Activated T-cell treated with anti-CD3 and anti-CD28 coated beads, Interleukin-2, amount 50 U/mL, for 4 hours (primary cell): ENCODE results near the gene RECQL5. TPM values are rescaled to one million over a fixed set of nuclear protein-coding genes. Genes with fewer than 3 reads are reported as not detected.
"Not testable (repeated sequence)": the region's sequence is repeated elsewhere in the genome, so short reads cannot be mapped to it uniquely, and the experiment has no call there.

Source experiments
- ATAC-seq, 2 donors: fragments of 200-7000 bp; cut with Tn5 transposase; one replicate each; pipeline ENCODE4 v1.10.0; 2021
- DNase-seq: peaks from one replicate; pipeline ENCODE4 v3.0.0-alpha.2; 2020
- H3K27me3 Mint-ChIP-seq: one replicate; pipeline ENCODE4 v1.8.0; 2021; ENCODE audit warnings: low read depth, mixed read lengths
- H3K36me3 Mint-ChIP-seq: one replicate; pipeline ENCODE4 v1.8.0; 2022; ENCODE audit warnings: mixed read lengths; ENCODE audit not compliant: insufficient read depth
- H3K4me1 Mint-ChIP-seq: one replicate; pipeline ENCODE4 v1.8.0; 2021; ENCODE audit warnings: low read depth, mixed read lengths
- H3K4me3 Mint-ChIP-seq: one replicate; pipeline ENCODE4 v1.8.0; 2021; ENCODE audit warnings: mild to moderate bottlenecking, moderate library complexity, mixed read lengths
- H3K9me3 Mint-ChIP-seq: one replicate; pipeline ENCODE4 v1.8.0; 2021; ENCODE audit warnings: mixed read lengths
- total RNA-seq, 3 donors: library from RNA; stranded (reverse); gene quantifications; one replicate each; pipeline ENCODE4 v1.2.1, GENCODE V29; 2021

RECQL5 gene
- total RNA-seq, 3 donors from 2014 or later: 20.7 to 26.1 (median 21.8) TPM

- H3K9me3 Mint-ChIP-seq: no peaks in the 10 kb centered on the region
- H3K27me3 Mint-ChIP-seq: no peaks in the 10 kb centered on the region
- ATAC-seq: no peak
- no peaks in the 10 kb centered on the region for H3K36me3 Mint-ChIP-seq
- no peak for DNase-seq
- peaks cover 3% of the 10 kb centered on the region for H3K4me1 Mint-ChIP-seq
- H3K4me3 Mint-ChIP-seq: no peak overlapping the region
Measured at GRCh38 chr17:75595920-75596313, 71.0 kb downstream of the RECQL5 start.

DNA sequence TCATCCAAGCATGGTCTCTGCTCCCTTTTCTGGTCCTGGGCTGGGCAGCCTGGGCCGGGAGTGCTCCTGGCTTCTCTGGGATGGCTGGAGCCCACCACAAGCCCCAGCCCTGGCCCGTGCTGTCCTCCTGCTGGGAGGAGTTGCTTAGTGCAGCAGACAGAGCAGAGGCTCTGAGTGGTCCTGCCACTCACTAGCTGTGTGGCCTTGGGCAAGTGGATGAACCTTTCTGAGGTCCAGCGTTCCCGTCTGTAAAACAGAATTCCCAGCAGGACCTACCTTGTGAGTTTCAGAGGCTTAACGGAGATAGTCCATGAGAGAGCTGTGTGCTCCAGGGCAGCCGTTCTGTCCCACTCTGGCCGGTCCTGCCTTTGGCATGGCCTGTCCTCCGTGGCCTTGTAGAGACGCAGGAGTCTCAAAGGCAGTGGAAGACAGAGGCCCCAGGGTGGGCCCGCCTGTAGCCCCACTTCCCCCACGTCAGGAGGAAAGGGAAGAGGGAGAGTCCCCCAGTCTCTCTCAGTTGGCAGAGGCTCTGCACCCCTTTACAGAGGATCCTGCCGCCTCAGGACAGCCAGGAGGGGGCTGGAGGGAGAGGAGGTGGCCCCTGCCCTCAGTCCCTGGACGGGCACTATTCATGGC lies 71.6 kb downstream of the RECQL5 start:
- no peak overlapping the region for H3K4me3 Mint-ChIP-seq
- no peaks in the 10 kb centered on the region for H3K27me3 Mint-ChIP-seq
- H3K36me3 Mint-ChIP-seq: no peaks in the 10 kb centered on the region
- ATAC-seq (no peak), DNase-seq (no peak)
- H3K9me3 Mint-ChIP-seq: no peaks in the 10 kb centered on the region
- peaks cover 6% of the 10 kb centered on the region for H3K4me1 Mint-ChIP-seq

DNA sequence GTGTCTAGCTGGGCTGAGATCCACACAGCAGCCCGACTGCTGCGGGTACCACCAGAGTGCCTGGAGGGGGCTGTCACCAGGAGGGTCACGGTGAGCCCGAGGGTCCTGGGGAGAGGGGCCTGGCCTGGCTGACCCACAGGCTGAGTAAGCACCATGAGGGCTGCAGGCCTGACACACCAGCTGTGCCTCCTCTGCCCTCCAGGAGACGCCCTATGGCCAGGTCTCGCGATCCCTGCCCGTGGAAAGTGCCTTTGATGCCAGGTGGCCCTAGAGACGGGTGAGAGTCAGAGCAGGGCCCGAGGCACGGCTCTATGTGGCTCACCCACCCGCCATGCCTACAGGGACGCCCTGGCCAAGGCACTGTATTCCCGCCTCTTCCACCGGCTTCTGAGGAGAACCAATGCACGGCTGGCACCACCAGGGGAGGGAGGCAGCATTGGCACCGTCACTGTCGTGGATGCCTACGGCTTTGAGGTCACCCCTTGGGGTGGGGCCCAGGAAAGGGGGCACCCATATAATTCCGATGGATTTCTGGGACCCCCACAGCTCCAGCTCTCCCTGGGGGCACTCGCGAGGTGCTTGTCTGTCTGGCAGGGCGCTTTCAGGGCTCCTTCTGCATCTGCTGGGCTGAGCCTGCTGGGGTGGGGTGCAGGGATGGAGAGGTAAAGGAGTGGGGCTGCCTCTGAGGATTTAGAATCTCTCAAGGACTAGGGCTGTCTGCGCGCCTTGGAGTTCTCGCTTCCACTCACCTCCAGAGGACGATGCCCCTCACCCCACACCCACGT lies 72.3 kb downstream of the RECQL5 start:
- Mint-ChIP-seq H3K4me1 (peaks cover 7% of the 10 kb centered on the region), H3K27me3 (no peaks in the 10 kb centered on the region), H3K36me3 (no peaks in the 10 kb centered on the region), H3K9me3 (no peaks in the 10 kb centered on the region), H3K4me3 (no peak overlapping the region)
- no peak for ATAC-seq
- DNase-seq: no peak

GRCh38 chr17:75593430-75593829 lies 73.5 kb downstream of the RECQL5 start:
- not testable (repeated sequence) for H3K4me3 Mint-ChIP-seq, DNase-seq, H3K9me3 Mint-ChIP-seq, H3K4me1 Mint-ChIP-seq, H3K27me3 Mint-ChIP-seq, H3K36me3 Mint-ChIP-seq, ATAC-seq

DNA sequence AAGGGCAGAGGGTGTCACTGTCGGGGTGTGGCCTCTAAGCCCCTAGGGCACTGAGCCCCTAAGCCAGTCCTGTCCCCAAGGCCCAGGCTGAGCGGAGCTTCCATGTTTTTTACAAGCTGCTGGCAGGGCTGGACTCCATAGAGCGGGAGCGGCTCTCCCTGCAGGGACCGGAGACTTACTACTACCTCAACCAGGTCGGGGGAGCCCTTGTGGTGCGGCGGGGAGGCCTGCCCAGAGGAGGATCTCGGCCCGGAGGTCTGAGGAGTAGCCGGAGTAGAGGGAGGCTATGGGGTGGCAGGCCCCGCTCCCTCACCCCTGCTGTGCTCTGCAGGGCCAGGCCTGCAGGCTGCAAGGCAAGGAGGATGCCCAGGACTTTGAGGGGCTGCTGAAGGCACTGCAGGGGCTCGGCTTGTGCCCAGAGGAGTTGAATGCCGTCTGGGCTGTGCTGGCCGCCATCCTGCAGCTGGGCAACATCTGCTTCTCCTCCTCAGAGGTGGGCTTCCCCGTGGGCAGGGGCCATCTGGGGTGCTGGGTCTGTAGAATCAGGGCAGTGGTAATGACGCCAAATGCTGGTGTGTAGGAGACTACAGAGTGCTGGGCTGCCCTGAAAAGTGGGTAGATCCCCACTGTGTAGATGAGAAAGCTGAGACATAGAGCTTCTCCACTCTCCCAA lies 74.5 kb downstream of the RECQL5 start:
- Mint-ChIP-seq H3K36me3 (no peaks in the 10 kb centered on the region), H3K4me3 (no peak overlapping the region), H3K4me1 (peaks cover 7% of the 10 kb centered on the region), H3K27me3 (no peaks in the 10 kb centered on the region), H3K9me3 (no peaks in the 10 kb centered on the region)
- no peak for ATAC-seq
- DNase-seq: no peak

GRCh38 chr17:75591722-75592302 lies 75.1 kb downstream of the RECQL5 start:
- DNase-seq: no peak
- no peak for ATAC-seq
- H3K36me3 Mint-ChIP-seq: no peaks in the 10 kb centered on the region
- no peak overlapping the region for H3K4me3 Mint-ChIP-seq
- peaks cover 7% of the 10 kb centered on the region for H3K4me1 Mint-ChIP-seq
- no peaks in the 10 kb centered on the region for H3K9me3 Mint-ChIP-seq
- H3K27me3 Mint-ChIP-seq: no peaks in the 10 kb centered on the region

- Mint-ChIP-seq H3K27me3 (peaks cover 2% of the 10 kb centered on the region), H3K4me3 (peak overlapping the region; percentile 6), H3K36me3 (no peaks in the 10 kb centered on the region), H3K9me3 (no peaks in the 10 kb centered on the region), H3K4me1 (peaks cover 7% of the 10 kb centered on the region)
- ATAC-seq (no peak), DNase-seq (no peak)
Measured at GRCh38 chr17:75590849-75591721, 75.9 kb downstream of the RECQL5 start.

DNA sequence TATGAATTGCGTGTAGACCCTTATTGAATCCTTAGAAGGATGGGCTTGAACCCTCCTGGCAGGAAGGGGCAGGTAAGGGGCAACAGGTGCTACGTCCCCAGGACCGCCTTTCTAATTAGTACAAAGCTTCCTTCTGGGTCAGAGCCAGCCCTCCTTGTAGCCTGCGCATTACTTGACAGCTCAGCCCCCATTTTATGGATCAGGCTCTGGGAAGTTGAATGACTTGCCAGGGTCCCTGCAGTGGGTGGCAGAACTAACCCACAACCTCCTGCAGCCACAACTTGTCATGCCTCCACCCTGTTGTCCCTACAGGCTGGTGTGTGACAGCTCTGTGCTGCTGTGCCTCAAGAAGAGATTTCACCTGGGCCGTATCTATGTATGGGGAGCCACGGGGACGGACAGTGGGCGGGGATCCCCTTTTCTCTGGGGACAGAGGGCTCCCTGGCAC lies 76.6 kb downstream of the RECQL5 start:
- Mint-ChIP-seq H3K4me3 (peak overlapping the region; percentile 8), H3K27me3 (peaks cover 2% of the 10 kb centered on the region), H3K9me3 (no peaks in the 10 kb centered on the region), H3K4me1 (peaks cover 7% of the 10 kb centered on the region), H3K36me3 (no peaks in the 10 kb centered on the region)
- ATAC-seq: no peak
- no peak for DNase-seq

DNA sequence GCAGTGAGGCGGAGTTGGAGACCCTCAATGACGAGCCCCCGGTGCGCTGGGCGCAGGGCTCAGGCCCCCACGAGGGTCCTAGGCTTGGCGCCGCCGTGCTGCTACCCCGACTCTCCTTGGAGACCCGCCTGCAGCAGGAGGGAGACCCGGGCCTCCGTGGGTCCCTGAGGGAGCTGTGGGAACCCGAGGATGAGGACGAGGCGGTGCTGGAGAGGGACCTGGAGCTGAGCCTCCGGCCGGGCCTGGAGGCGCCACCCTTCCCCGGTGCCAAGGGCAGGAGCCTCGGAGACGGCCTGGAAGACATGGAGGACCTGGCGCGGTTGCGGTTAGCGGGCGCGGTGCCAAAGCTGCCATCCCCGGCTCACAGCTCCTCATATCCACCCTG lies 77.0 kb downstream of the RECQL5 start:
- no peak for ATAC-seq
- DNase-seq: no peak

GRCh38 chr17:75589012-75589918 lies 77.7 kb downstream of the RECQL5 start:
- DNase-seq (peak; percentile 93), ATAC-seq (peak; percentile 84 to 91)
- no peaks in the 10 kb centered on the region for H3K9me3 Mint-ChIP-seq
- H3K36me3 Mint-ChIP-seq: no peaks in the 10 kb centered on the region
- peaks cover 7% of the 10 kb centered on the region for H3K4me1 Mint-ChIP-seq
- H3K4me3 Mint-ChIP-seq: peak overlapping the region; percentile 74
- peaks cover 2% of the 10 kb centered on the region for H3K27me3 Mint-ChIP-seq

More for the DNA sequence above, 77.0 kb downstream of the RECQL5 start:
- peak overlapping the region; percentile 8 for H3K4me3 Mint-ChIP-seq
- peaks cover 7% of the 10 kb centered on the region for H3K4me1 Mint-ChIP-seq
- no peaks in the 10 kb centered on the region for H3K36me3 Mint-ChIP-seq
- H3K27me3 Mint-ChIP-seq: peaks cover 2% of the 10 kb centered on the region
- no peaks in the 10 kb centered on the region for H3K9me3 Mint-ChIP-seq

DNA sequence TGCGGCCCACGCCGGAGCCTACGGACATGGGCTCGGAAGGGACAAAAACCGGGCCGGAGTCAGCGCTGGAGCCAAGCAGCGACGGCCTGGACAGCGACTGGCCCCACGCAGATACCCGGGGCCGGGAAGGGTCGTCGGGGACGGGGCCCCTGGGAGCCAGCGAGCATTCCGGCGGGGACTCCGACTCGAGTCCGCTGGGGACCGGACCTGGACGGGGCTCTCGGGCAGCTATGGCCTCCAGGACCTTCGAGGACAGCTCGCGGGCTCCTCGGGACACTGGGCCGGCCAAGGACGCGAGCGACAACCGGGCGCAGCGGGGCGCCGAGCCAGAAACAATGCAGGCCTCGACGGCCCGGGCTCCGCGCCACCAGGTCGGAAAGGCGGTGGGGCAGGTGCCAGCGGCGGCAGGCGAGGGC lies 78.3 kb downstream of the RECQL5 start:
- peaks cover 2% of the 10 kb centered on the region for H3K27me3 Mint-ChIP-seq
- DNase-seq (no peak), ATAC-seq (peak; percentile 29)
- no peaks in the 10 kb centered on the region for H3K9me3 Mint-ChIP-seq
- peaks cover 7% of the 10 kb centered on the region for H3K4me1 Mint-ChIP-seq
- peak overlapping the region; percentile 49 for H3K4me3 Mint-ChIP-seq
- H3K36me3 Mint-ChIP-seq: no peaks in the 10 kb centered on the region

GRCh38 chr17:75587675-75588595 lies 79.0 kb downstream of the RECQL5 start, which contains the start of gene MYO15B:
TSS of gene MYO15B (plus strand) at chr17:75587800. CDS start at chr17:75588058, 258 bp downstream.
- Mint-ChIP-seq H3K9me3 (no peaks in the 10 kb centered on the region), H3K27me3 (peaks cover 2% of the 10 kb centered on the region), H3K36me3 (no peaks in the 10 kb centered on the region), H3K4me3 (peak within 1 kb of the TSS; percentile 68), H3K4me1 (peaks cover 8% of the 10 kb centered on the region)
- DNase-seq (peak; percentile 61), ATAC-seq (peak; percentile 51 to 54)
